ENCODE results near the gene ALG9.

ALG9 gene

DNA sequence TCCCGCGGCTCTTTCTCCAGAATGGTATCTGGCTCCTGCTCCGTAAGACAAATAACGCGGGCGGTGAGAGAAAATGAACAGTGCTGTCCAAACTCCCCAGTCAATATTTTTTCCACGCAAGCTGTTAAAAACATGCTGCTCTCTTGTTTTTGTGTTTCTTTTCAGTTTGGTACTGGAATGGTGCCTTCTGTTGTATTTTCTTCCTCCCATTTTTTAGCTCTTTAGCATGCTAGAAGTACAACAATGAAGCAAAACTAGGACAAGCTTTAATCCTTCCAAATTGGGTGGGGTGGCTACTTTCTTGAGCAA lies 104.6 kb downstream of the ALG9 start:
- no peak for DNase-seq (ENCODE audit: low spot score)
- in situ Hi-C loops (cut with MboI; ENCODE audit: low sequenced_read_pairs, unreplicated experiment) = loop anchor here (10.0 kb wide), 1 partner anchor 162 kb away; the partner anchor contains the start of gene SIK2
- no peak for TF ChIP-seq CTCF (IDR thresholded peaks at IDR 0.05; ENCODE audit: borderline replicate concordance, control extremely low read depth, extremely low read depth, insufficient read depth, missing control alignments)

GRCh38 chr11:111765984-111766833 lies 105.2 kb downstream of the ALG9 start, which contains the start of gene PPP2R1B:
Gene PPP2R1B (minus strand): TSS chr11:111766389. CDS start chr11:111766361, 28 bp downstream.
- in situ Hi-C loops (cut with MboI; ENCODE audit: low sequenced_read_pairs, unreplicated experiment) = loop anchor here (10.0 kb wide), 1 partner anchor 161 kb away; the partner anchor contains the start of gene SIK2
- peak; percentile 97 for DNase-seq (ENCODE audit: low spot score)
- TF ChIP-seq CTCF (IDR thresholded peaks at IDR 0.05; ENCODE audit: borderline replicate concordance, control extremely low read depth, extremely low read depth, insufficient read depth, missing control alignments) = no peak

DNA sequence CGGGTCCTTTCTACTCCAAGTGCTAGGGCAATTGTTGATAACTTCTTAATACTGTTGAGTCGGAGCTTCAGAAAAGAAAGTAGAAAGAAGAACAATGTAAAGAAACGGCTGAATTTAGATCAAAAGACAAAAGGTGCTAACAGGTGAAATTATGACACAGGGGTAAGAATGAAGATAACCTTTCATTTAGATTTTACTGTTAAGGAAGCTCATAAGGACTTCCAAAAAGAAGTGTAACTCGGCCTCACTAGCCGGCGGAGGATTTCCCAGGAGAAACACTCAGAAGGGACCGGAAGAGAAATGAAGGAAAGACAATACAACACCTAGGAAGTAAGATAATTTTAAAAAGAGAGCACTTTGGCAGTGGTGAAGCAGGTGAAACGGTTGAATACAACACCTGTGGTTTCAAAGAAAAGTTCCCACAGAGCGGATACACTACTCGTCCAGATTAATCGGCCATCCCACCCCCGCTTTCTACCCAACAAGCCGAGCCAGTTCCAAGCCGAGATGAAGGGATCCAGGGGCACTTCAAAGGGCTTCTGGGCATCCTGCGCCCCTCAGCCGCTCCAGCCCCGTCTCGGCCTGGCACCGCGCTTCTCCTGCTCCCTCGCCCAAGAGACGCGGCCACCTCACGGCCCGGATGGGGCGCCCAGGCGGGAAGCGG lies 105.9 kb downstream of the ALG9 start:
- no peak for TF ChIP-seq CTCF (IDR thresholded peaks at IDR 0.05; ENCODE audit: borderline replicate concordance, control extremely low read depth, extremely low read depth, insufficient read depth, missing control alignments)
- in situ Hi-C loops (cut with MboI; ENCODE audit: low sequenced_read_pairs, unreplicated experiment) = loop anchor here (10.0 kb wide), 1 partner anchor 161 kb away; the partner anchor contains the start of gene SIK2
- no peak for DNase-seq (ENCODE audit: low spot score)

GRCh38 chr11:111764621-111765020 lies 106.8 kb downstream of the ALG9 start:
- DNase-seq (ENCODE audit: low spot score) = no peak
- TF ChIP-seq CTCF (IDR thresholded peaks at IDR 0.05; ENCODE audit: borderline replicate concordance, control extremely low read depth, extremely low read depth, insufficient read depth, missing control alignments) = no peak
- in situ Hi-C loops (cut with MboI; ENCODE audit: low sequenced_read_pairs, unreplicated experiment) = loop anchor here (10.0 kb wide), 1 partner anchor 160 kb away; the partner anchor contains the start of gene SIK2

- DNase-seq (ENCODE audit: low spot score) = no peak
- in situ Hi-C loops (cut with MboI; ENCODE audit: low sequenced_read_pairs, unreplicated experiment) = loop anchor here (10.0 kb wide), 1 partner anchor 158 kb away; the partner anchor contains the start of gene SIK2
Measured at GRCh38 chr11:111762981-111763643, 108.3 kb downstream of the ALG9 start.

More at GRCh38 chr11:111762981-111763643, 108.3 kb downstream of the ALG9 start:
- TF ChIP-seq CTCF (IDR thresholded peaks at IDR 0.05; ENCODE audit: borderline replicate concordance, control extremely low read depth, extremely low read depth, insufficient read depth, missing control alignments) = no peak

All from GM13976 (cell line).